ENCODE data around the gene MYH9. TPM values are rescaled to one million over a fixed set of nuclear protein-coding genes. Genes with fewer than 3 reads are reported as not detected.
A peak's percentile ranks its signal among the peaks of the same experiment; 100 is the strongest.

MYH9 gene
- total RNA-seq, 2 experiments from 2014 or later: 901 to 925 TPM

GRCh38 chr22:36323182-36323854 is 64.4 kb downstream of the MYH9 start:
- intact Hi-C loops (cut with DNase I, micrococcal nuclease): no loop called here
- DNase-seq (no peak), ATAC-seq (ENCODE audit: poor library complexity) (no peak)
- H3K27ac Mint-ChIP-seq: peak overlapping the region; percentile 47
- H3K4me3 Mint-ChIP-seq: no peak overlapping the region
- H3K27ac ChIP-seq (ENCODE audit: low read depth in 1 of 2, low read length in 2 of 2): peak overlapping the region in 1 of 2 donors; percentile 31
- H3K9me3 ChIP-seq (ENCODE audit: control insufficient read depth in 1 of 2, insufficient read depth in 1 of 2, low read length in 2 of 2): no peaks in the 10 kb centered on the region
- H3K36me3 ChIP-seq (ENCODE audit: insufficient read depth, low read length): peaks cover 98% of the 10 kb centered on the region
- H3K27me3 Mint-ChIP-seq: no peaks in the 10 kb centered on the region
- ChIA-PET POLR2A (no interaction called here), CTCF (no interaction called here)
- H3K4me1 Mint-ChIP-seq (ENCODE audit: low read depth): peaks cover 23% of the 10 kb centered on the region
- no peaks in the 10 kb centered on the region for H3K9me3 Mint-ChIP-seq
- no peaks in the 10 kb centered on the region for H3K27me3 ChIP-seq (ENCODE audit: control insufficient read depth in 1 of 2, insufficient read depth in 2 of 2, low read length in 2 of 2)
- H3K4me1 ChIP-seq (ENCODE audit: insufficient read depth, low read length): peaks cover 19% of the 10 kb centered on the region
- H3K36me3 Mint-ChIP-seq (ENCODE audit: low read depth): peaks cover 94% of the 10 kb centered on the region
- H3K4me3 ChIP-seq (ENCODE audit: low read length): no peak overlapping the region
- TF ChIP-seq CTCF (IDR thresholded peaks at IDR 0.05): no peak

DNA sequence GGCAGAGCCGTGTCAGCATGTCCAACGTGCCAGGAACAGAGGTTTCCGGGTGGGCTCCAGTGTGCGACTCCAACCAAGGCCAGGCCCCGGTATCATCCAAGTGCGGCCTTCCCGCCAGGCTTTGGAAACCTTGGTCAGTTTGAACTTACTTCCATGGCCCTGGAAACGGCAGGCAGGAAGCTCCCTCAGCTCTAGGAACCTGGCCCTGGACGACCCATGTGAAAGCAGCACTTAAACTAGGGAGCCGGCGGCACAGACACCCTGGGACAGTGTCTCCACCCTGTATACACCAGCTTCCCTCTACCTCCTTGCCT is 65.2 kb downstream of the MYH9 start:
- Histone ChIP-seq H3K27me3 (ENCODE audit: control insufficient read depth in 1 of 2, insufficient read depth in 2 of 2, low read length in 2 of 2) (no peaks in the 10 kb centered on the region), H3K27ac (ENCODE audit: low read depth in 1 of 2, low read length in 2 of 2) (peak overlapping the region in 1 of 2 donors; percentile 31), H3K36me3 (ENCODE audit: insufficient read depth, low read length) (peaks cover 98% of the 10 kb centered on the region), H3K4me1 (ENCODE audit: insufficient read depth, low read length) (peaks cover 11% of the 10 kb centered on the region), H3K9me3 (ENCODE audit: control insufficient read depth in 1 of 2, insufficient read depth in 1 of 2, low read length in 2 of 2) (no peaks in the 10 kb centered on the region), H3K4me3 (ENCODE audit: low read length) (no peak overlapping the region)
- Mint-ChIP-seq H3K9me3 (no peaks in the 10 kb centered on the region), H3K36me3 (ENCODE audit: low read depth) (peaks cover 94% of the 10 kb centered on the region), H3K27me3 (no peaks in the 10 kb centered on the region), H3K4me1 (ENCODE audit: low read depth) (peaks cover 15% of the 10 kb centered on the region), H3K27ac (peak overlapping the region; percentile 47), H3K4me3 (no peak overlapping the region)
- TF ChIP-seq CTCF (IDR thresholded peaks at IDR 0.05): no peak
- DNase-seq: no peak
- POLR2A ChIA-PET: interaction anchor here (1.8 kb wide), 1 partner anchor 9 kb away, joined by 10 read pairs; no protein-coding TSS in a partner anchor
- CTCF ChIA-PET: no interaction called here
- ATAC-seq (ENCODE audit: poor library complexity): no peak
- intact Hi-C loops (cut with DNase I, micrococcal nuclease): no loop called here

GRCh38 chr22:36321797-36322601 is 65.8 kb downstream of the MYH9 start:
- peaks cover 98% of the 10 kb centered on the region for H3K36me3 ChIP-seq (ENCODE audit: insufficient read depth, low read length)
- H3K4me3 ChIP-seq (ENCODE audit: low read length): no peak overlapping the region
- Mint-ChIP-seq H3K27ac (peak overlapping the region; percentile 65), H3K4me3 (no peak overlapping the region), H3K27me3 (no peaks in the 10 kb centered on the region), H3K4me1 (ENCODE audit: low read depth) (peaks cover 10% of the 10 kb centered on the region), H3K36me3 (ENCODE audit: low read depth) (peaks cover 94% of the 10 kb centered on the region), H3K9me3 (no peaks in the 10 kb centered on the region)
- intact Hi-C loops (cut with DNase I, micrococcal nuclease): no loop called here
- no peaks in the 10 kb centered on the region for H3K27me3 ChIP-seq (ENCODE audit: control insufficient read depth in 1 of 2, insufficient read depth in 2 of 2, low read length in 2 of 2)
- H3K27ac ChIP-seq (ENCODE audit: low read depth in 1 of 2, low read length in 2 of 2): no peak overlapping the region
- ATAC-seq (ENCODE audit: poor library complexity) (no peak), DNase-seq (no peak)
- POLR2A ChIA-PET: interaction anchor here (1.5 to 1.8 kb wide), 2 partner anchors 10 to 55 kb away, joined by 5 to 10 read pairs; no protein-coding TSS in a partner anchor
- no peak for TF ChIP-seq CTCF (IDR thresholded peaks at IDR 0.05)
- H3K9me3 ChIP-seq (ENCODE audit: control insufficient read depth in 1 of 2, insufficient read depth in 1 of 2, low read length in 2 of 2): no peaks in the 10 kb centered on the region
- CTCF ChIA-PET: interaction anchor here (0.9 to 2.2 kb wide), 3 partner anchors 20 to 165 kb away, joined by 4 read pairs; no protein-coding TSS in a partner anchor
- peaks cover 6% of the 10 kb centered on the region for H3K4me1 ChIP-seq (ENCODE audit: insufficient read depth, low read length)
